GM18505 (cell line): Measurements from ENCODE around the gene STOML2.

Experiments
- ATAC-seq: cut with Tn5 transposase; IDR thresholded peaks from one replicate; pipeline ENCODE4 v1.9.1; 2021; ENCODE audit not compliant: unreplicated experiment
- POLR2A ChIP-seq: IDR thresholded peaks from 4 replicates; pipeline ENCODE4 v1.6.1; 2011; ENCODE audit warnings: borderline replicate concordance; ENCODE audit not compliant: insufficient read depth, insufficient read length; ENCODE audit errors: extremely low read depth

STOML2 gene

DNA sequence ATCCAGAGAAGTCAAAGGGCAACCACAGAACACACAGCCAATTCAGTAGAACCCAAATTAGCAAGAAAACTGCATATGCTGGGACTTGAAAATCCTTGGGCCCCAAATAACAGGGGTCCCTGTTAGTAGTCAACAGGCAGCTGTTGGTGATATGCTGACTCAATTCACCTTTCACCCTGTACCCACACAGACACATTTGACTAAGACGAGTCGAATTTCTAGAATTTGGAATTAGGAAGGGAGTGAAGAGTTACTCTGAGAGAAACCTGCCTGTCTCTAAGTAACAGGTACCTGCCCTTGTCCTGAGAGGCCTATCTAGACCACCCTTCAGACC, 29.7 kb downstream of the STOML2 start:
- TF ChIP-seq POLR2A, result no peak
- ATAC-seq, result no peak

DNA sequence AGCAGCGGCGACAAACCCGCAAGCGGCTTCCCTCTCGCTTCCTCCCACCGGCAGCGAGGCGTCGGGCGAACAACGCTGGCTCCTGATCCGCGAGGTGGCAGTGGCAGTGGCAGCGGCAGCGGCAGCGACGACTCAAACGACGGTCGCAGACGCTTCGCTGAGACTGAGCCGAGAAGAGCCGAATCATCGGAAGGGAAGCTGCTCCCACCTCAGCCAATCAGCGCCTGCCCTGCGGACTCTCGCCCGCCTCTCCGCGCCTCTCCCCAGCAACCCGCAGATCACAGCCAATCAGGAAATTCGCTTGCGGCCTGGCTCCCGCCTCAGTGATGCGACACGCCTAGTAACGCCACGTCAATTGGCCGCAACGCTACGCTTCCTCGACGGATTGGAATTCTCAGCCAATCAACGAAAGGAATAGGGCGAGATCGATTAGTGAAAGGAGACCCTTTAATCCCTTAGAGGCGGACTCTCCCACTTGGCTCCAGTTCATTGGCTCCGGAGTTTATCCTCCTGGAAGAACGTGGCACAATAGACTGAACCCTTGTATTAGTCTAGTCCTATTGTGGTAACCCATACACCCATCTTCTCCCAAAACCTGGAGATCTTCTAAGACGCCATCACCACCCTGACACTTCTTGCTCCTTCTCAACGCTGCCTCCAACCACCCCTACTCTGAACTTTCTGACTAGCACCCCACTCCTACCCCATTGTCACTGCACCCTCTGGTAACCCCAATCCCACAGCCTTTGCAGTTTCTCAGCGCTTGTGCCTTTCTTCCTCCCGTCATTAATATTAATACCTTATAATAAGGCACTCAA, 30.3 kb downstream of the STOML2 start, which contains the start of gene VCP:
TSS of gene VCP (minus strand) at position 165 of the 818 bp plus-strand sequence. CDS start 272 bp downstream, outside the sequence.
- TF ChIP-seq POLR2A, result peak; percentile 96
- ATAC-seq, result peak; percentile 76

DNA sequence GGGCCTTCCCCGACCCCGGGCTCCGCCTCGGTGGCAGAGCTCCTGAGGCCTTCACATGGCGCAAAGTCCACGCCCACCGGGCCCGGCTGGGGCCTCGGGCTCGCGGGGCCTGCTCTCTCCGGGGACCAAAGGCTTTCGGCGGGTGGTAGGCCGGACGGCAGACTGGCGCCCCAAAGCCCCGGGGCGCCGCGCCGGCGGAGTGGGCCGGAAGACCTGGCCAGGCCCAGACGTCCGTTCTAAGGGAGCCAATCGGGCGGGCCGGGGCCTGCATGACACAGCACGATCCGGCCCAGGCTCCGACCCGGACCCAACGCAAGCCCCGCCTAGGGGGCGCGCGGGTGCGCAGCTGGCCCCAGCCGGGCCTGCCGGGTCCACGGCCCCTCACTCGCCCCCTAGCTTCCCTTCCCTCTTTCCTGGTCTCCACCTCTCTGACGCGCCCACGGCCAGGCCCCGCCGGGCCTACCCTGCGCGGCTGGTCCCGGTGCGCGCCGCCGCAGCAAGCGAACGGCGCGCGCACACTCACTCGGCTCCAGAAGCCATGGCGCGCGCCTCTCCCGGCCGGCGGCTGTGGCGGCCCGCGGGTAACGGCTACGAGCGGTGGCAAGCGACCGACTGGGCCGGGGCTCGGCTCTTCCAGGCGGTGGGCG, 31.0 kb downstream of the STOML2 start:
- peak; percentile 74 for TF ChIP-seq POLR2A
- ATAC-seq, result peak; percentile 56

DNA sequence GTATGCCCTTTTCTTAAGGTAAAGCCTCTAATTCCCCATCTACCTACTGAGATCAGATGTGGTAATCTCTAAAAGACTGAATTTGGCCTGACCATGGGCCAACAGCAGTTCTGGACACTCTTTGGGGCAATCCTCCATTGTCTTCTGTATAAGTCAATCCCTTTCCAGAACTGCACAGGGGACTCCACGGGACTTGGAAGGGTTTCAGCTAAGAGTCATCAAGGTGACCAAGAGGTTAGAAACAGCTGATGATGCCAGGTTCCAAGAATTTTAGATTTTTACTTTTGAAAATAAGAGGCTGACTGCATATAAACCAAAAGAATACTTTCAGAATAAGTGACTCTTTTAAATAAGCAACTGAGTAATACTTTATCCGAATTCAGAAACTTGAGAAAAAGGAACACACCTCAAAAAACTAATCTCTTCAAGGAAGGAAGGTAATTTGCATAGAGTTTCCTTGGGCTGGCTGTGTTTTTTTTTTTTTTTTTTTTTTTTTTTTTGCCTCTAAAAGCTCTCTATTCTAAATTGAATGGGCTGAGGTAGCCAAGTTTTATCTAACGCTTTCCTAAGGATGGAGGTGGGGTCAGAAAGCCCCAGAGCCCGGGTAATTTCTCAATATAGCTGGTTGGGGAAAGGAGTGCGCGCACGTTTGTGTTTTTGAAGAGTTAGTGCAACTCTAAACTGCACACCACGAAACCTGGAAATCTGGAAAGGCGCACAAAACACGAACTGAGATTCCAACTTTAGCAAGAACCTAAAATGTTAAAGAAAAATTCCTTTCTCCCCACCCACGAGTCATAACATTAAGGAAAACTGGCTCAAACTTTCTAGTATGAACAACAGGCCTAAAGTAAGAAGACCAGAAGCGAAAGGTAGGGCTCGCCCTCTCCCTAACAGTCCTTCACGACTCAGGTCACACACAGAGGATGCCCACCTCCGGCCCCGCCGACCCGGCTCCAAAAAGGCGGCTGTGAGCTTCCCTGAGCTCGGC, 31.8 kb downstream of the STOML2 start:
- TF ChIP-seq POLR2A, result no peak
- ATAC-seq, result no peak

DNA sequence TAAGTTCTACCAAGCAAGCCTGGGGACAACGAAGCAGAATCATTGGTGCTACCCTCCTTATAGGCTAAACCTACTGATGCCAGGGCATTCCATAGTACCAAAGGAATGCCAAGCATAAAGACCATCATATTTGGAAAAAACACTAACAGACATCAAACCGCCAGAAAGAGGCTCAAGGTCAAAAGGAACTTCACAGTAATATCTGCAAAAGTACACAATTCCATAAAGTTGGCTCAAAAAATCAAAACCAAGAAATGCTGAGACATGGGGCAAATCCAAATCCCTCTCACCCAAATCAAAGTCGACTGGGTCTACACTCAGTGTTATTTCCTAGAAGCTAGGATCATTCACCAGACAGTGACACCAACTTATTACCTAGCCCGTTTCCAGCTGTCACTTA, 33.9 kb downstream of the STOML2 start:
- ATAC-seq, result no peak
- no peak for TF ChIP-seq POLR2A

DNA sequence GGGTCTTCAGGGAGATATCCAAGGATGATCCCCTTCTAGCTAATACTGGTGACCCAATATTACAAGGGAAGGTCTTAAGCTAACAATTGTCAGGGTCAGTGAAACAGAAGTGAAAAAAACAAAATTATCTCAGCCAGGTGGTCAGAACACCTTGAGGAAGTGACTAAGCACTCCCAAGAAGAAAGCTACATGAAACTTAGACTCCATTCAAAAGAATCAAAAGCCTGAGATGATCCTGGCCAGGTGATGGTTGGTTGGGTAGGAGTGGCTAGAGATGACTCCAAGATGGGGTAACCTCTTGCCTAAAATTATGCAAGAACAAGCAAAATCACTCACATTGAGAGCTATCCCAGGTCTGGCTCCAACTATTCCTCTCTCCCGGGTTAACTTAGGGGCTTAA, 35.9 kb downstream of the STOML2 start:
- no peak for TF ChIP-seq POLR2A
- ATAC-seq, result no peak

DNA sequence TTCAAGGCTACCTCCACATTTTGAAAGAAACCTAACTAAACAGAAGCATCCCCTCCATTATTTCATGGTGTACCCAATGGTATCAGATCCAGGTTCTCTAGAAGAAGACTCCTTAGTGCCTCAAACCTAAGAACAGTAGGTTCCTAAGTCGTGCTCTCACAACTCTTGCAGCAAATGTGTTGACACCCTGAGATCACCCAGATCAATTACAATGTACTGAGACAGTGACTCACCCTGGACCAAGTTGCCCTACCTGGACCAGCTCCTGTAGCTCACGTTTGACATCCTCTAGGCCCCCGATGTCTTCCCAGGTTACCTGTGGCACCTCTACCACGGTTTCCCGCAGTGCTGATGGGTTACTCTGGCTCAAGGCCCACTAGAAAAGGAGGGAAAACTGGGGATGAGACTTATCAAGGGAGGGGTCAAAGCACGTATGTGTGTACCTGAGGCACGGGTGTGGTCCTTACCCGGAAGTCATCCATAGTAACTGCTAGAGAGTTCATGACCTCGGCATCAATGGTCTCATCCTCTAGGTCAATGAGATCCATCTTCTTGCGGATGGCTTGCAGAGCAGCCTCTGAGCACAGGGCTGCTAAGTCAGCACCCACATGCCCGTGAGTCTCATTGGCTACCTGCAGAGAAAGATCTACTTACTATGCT, 42.3 kb downstream of the STOML2 start:
- no peak for TF ChIP-seq POLR2A
- no peak for ATAC-seq

DNA sequence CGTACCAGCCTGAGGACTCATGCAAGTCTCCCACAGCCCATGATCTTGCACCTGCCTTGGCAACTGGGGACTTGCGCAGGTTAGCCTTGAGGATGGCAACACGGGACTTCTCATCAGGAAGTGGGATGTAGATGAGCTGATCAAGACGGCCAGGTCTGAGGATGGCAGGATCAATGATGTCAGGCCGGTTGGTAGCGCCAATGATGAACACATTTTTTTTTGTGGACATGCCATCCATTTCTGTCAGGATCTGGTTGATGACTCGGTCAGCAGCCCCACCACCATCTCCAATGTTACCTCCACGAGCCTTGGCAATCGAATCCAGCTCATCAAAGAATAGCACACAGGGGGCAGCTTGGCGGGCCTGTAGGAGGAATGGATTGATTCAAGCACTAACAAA, 43.5 kb downstream of the STOML2 start:
- TF ChIP-seq POLR2A, result no peak
- ATAC-seq, result no peak

DNA sequence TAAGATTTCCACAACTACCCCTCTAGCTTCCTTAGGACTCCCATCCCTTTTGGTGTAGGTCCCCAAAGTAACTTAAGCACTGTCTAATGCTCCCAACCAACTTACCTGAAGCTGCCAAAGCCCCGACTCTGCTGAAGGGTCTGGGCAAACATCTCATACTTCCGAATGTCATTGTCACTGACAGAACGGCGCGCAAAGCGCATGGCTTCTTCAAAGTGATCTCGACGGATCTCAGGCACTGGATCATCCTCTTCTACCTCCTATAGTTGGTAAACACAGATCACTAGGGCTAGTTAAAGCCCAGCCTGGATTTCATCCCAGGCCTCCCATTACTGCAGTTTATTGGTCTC, 45.7 kb downstream of the STOML2 start:
- no peak for TF ChIP-seq POLR2A
- ATAC-seq, result no peak

DNA sequence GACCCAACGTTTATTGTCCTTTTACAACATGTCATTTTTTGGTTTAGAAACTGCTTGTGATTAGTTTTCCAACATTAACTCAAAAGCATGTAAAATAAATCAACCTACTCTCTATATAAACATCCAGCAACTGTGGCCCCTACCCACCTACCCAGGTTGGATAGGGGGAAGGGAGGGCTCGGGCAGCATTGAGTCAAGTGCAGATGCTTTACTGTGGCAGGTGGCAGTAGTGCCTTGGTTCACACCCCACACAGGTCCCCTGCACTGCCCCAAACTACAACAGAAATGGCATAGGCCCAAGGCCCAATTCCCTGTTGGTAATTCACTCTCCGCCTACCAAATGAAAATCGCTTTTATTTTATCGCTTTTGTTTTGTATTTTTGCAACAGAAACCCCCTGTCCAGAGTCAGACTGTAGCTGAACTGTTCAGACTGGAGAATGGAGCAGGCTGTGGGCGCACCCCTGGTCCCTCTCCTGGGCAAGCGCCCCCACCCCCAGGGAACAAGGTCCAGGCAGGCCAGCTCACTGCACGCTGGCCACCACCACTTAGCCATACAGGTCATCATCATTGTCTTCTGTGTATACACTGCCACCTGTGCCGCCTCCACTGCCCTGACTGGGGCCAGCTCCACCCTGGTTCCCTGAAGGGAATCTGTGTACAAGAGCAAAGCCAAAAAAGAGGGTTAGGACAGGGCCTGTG, 46.2 kb downstream of the STOML2 start:
- no peak for TF ChIP-seq POLR2A
- no peak for ATAC-seq

DNA sequence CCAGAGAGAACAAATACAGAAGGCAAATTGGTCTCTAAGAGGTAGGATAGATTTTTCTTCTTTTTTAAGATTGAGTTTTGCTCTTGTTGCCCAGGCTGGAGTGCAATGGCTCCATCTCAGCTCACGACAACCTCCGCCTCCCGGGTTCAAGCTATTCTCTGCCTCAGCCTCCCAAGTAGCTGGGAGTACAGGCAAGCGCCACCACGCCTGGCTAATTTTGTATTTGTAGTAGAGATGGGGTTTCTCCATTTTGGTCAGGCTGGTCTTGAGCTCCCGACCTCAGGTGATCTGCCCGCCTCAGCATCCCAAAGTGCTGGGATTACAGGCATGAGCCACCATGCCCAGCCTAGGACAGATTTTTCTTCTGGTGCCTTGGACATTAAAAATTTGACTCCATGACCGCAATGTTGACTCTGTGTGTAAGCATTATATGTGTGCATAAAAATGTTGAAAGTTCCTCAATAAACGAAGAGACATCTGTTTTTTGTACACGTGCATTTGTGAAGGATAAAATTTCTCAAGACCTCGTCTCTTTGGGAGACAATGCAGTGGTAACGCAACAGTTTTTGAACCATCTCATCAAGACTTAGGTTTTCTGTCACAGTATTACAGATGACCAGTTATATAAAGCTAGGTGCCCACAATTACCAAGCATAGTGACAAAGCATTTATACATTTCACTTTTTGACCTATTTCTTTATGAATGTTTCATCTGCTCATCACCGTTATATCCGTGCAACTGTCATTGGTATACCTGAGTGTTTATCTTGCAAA, 47.9 kb downstream of the STOML2 start:
- no peak for TF ChIP-seq POLR2A
- no peak for ATAC-seq

DNA sequence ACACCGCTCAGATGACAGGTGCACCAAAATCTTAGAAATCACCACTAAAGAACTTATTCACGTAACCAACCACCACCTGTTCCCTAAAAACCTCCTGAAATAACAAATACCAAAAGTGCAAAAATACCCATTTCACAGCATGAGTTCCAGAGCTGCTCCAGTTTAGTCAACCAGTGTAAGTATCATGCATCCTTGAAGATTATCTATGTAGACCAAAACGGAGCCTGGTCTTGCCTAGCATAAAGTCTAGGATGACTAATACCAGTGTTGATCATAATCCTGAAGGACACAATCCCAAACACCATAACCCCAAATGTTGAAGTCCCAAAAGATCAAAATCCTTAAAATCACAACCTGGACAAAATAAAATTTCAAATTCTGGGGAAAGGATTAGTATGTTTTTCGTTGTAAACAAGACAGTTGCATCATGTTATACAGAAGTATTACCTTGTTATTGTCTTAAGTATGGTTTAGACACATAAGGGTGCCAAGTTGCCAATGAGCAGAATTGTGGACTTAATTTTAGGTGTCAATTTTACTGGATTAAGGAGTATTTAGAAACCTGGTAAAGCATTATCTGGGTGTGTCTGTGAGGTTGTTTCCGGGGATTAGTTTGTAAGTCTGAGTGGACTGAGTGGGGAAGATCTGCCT, 48.6 kb downstream of the STOML2 start:
- TF ChIP-seq POLR2A, result no peak
- no peak for ATAC-seq
